Neuronal stem cell (in vitro differentiated cells): Measurements from ENCODE around the gene ZNF618.

Experiments
- DNase-seq: peaks from one replicate; pipeline ENCODE4 v3.0.0-alpha.2; 2013; ENCODE audit warnings: low spot score
- H2AFZ ChIP-seq: one replicate; pipeline ENCODE4 v1.6.1; 2013; ENCODE audit warnings: mild to moderate bottlenecking, low read length, inconsistent platforms
- H2AK5ac ChIP-seq: 2 replicates; pipeline ENCODE4 v1.6.1; 2013; ENCODE audit warnings: low read depth, mild to moderate bottlenecking, inconsistent platforms, low read length, moderate library complexity, mixed read lengths
- H2BK120ac ChIP-seq: 2 replicates; pipeline ENCODE4 v1.6.1; 2013; ENCODE audit warnings: low read depth, mild to moderate bottlenecking, inconsistent platforms, low read length, moderate library complexity, mixed read lengths
- H2BK12ac ChIP-seq: one replicate; pipeline ENCODE4 v1.6.1; 2013; ENCODE audit warnings: low read length, inconsistent platforms
- H2BK15ac ChIP-seq: 2 replicates; pipeline ENCODE4 v1.6.1; 2013; ENCODE audit warnings: mild to moderate bottlenecking, low read length, inconsistent platforms, mixed read lengths
- H2BK5ac ChIP-seq: one replicate; pipeline ENCODE4 v1.6.1; 2013; ENCODE audit warnings: inconsistent platforms, mild to moderate bottlenecking, low read length, moderate library complexity
- H3K14ac ChIP-seq: one replicate; pipeline ENCODE4 v1.6.1; 2013; ENCODE audit warnings: low read length, inconsistent platforms
- H3K18ac ChIP-seq: 2 replicates; pipeline ENCODE4 v1.6.1; 2013; ENCODE audit warnings: low read length, inconsistent platforms
- H3K23ac ChIP-seq: 2 replicates; pipeline ENCODE4 v1.6.1; 2013; ENCODE audit warnings: low read depth, mild to moderate bottlenecking, mixed read lengths, low read length, inconsistent platforms; ENCODE audit not compliant: poor library complexity
- H3K27ac ChIP-seq: replicated peaks from 3 replicates; pipeline ENCODE4 v1.5.1; 2013; ENCODE audit warnings: low read length, inconsistent platforms
- H3K27me3 ChIP-seq, 3 experiments: 2 replicates each; pipeline ENCODE4 v1.6.1; 2013; ENCODE audit warnings: low read length in 3 of 3, mild to moderate bottlenecking in 2 of 3, inconsistent platforms in 1 of 3, low read depth in 1 of 3, mixed read lengths in 1 of 3, moderate library complexity in 1 of 3; ENCODE audit not compliant: control insufficient read depth in 3 of 3, insufficient read depth in 3 of 3
- H3K36me3 ChIP-seq, 2 donors: replicated peaks in 1 of 2; 2 replicates each; pipeline ENCODE4 v1.6.1; 2013; ENCODE audit warnings: low read length in 2 of 2; ENCODE audit not compliant: control insufficient read depth in 2 of 2, insufficient read depth in 2 of 2
- H3K4ac ChIP-seq: 2 replicates; pipeline ENCODE4 v1.6.1; 2013; ENCODE audit warnings: inconsistent platforms, mild to moderate bottlenecking, low read length, moderate library complexity
- H3K4me1 ChIP-seq, 2 donors: 1 replicate in 1 of 2; 2 replicates in 1 of 2; pipeline ENCODE4 v1.6.1; 2013; ENCODE audit warnings: low read length in 2 of 2, low read depth in 1 of 2; ENCODE audit not compliant: control insufficient read depth in 2 of 2, insufficient read depth in 1 of 2
- H3K4me2 ChIP-seq: one replicate; pipeline ENCODE4 v1.6.1; 2013; ENCODE audit warnings: mild to moderate bottlenecking, low read length, inconsistent platforms; ENCODE audit not compliant: insufficient read depth, poor library complexity, severe bottlenecking
- H3K4me3 ChIP-seq, 2 donors: 2 replicates each; pipeline ENCODE4 v1.5.1; 2013; ENCODE audit warnings: low read length in 2 of 2, mild to moderate bottlenecking in 2 of 2, inconsistent platforms in 1 of 2, moderate library complexity in 1 of 2
- H3K79me1 ChIP-seq: one replicate; pipeline ENCODE4 v1.6.1; 2013; ENCODE audit warnings: low read depth, mild to moderate bottlenecking, inconsistent platforms, low read length, moderate library complexity
- H3K9ac ChIP-seq: one replicate; pipeline ENCODE4 v1.6.1; 2013; ENCODE audit warnings: mild to moderate bottlenecking, low read depth, low read length, inconsistent platforms; ENCODE audit not compliant: poor library complexity
- H3K9me3 ChIP-seq, 2 donors: replicated peaks in 1 of 2; 2 replicates each; pipeline versions ENCODE3 to v1.6.1; 2013; ENCODE audit warnings: low read length in 2 of 2, mild to moderate bottlenecking in 2 of 2, inconsistent platforms in 1 of 2, low read depth in 1 of 2, mixed read lengths in 1 of 2, moderate library complexity in 1 of 2; ENCODE audit not compliant: control insufficient read depth in 2 of 2, insufficient read depth in 1 of 2
- H4K8ac ChIP-seq: one replicate; pipeline ENCODE4 v1.6.1; 2013; ENCODE audit warnings: low read depth, mild to moderate bottlenecking, inconsistent platforms, low read length, moderate library complexity
- H4K91ac ChIP-seq: one replicate; pipeline ENCODE4 v1.6.1; 2013; ENCODE audit warnings: low read length, low read depth, mild to moderate bottlenecking, inconsistent platforms; ENCODE audit not compliant: poor library complexity
- WGBS, 2 donors: extraction: QIAGEN DNeasy Blood & Tissue Kit; methylation state at CpG; one replicate each; pipeline ENCODE4 v1.1.7; 2013; ENCODE audit warnings: missing lambda C conversion rate in 2 of 2, mixed read lengths in 1 of 2; ENCODE audit not compliant: insufficient read length in 2 of 2, insufficient replicate concordance in 1 of 2; ENCODE audit errors: extremely low coverage in 2 of 2; 5-methylcytosine and 5-hydroxymethylcytosine counted together

The ZNF618 gene

GRCh38 chr9:113920872-113921271, 44.8 kb downstream of the ZNF618 start:
- peak overlapping the region in 1 of 2 donors; percentile 10 for H3K4me3 ChIP-seq
- DNase-seq, result no peak
- H3K4me1 ChIP-seq, result peaks cover 5 to 7% of the 10 kb centered on the region in 2 donors
- peaks cover 0 to 5% of the 10 kb centered on the region in 2 donors for H3K36me3 ChIP-seq
- H3K14ac ChIP-seq, result no peak overlapping the region
- no peak overlapping the region for H3K4ac ChIP-seq
- H3K9me3 ChIP-seq, result peaks cover 2 to 28% of the 10 kb centered on the region in 2 donors
- H2AK5ac ChIP-seq, result no peak overlapping the region
- no peak overlapping the region for H3K9ac ChIP-seq
- no peak overlapping the region for H2BK15ac ChIP-seq
- H3K4me2 ChIP-seq, result no peak overlapping the region
- WGBS, 2 donors, result no CpG with 5 or more reads among the region's 3 CpGs
- no peak overlapping the region for H4K8ac ChIP-seq
- no peaks in the 10 kb centered on the region for H3K27me3 ChIP-seq
- peaks cover 5% of the 10 kb centered on the region for H3K79me1 ChIP-seq
- no peak overlapping the region for H3K27ac ChIP-seq
- H2BK12ac ChIP-seq, result no peak overlapping the region
- H2BK5ac ChIP-seq, result no peak overlapping the region
- H2BK120ac ChIP-seq, result no peak overlapping the region
- no peak overlapping the region for H4K91ac ChIP-seq
- no peak overlapping the region for H3K18ac ChIP-seq
- H3K23ac ChIP-seq, result no peak overlapping the region
- H2AFZ ChIP-seq, result no peak overlapping the region

- Histone ChIP-seq H3K4ac (no peak overlapping the region), H2BK5ac (no peak overlapping the region), H3K9me3 (peaks cover 2 to 34% of the 10 kb centered on the region in 2 donors), H3K27me3 (no peaks in the 10 kb centered on the region), H3K79me1 (peaks cover 5% of the 10 kb centered on the region), H2AFZ (no peak overlapping the region), H3K4me2 (no peak overlapping the region), H3K9ac (no peak overlapping the region), H2BK12ac (no peak overlapping the region), H4K8ac (no peak overlapping the region), H3K18ac (no peak overlapping the region), H3K23ac (no peak overlapping the region), H4K91ac (no peak overlapping the region), H3K36me3 (peaks cover 0 to 3% of the 10 kb centered on the region in 2 donors), H3K4me1 (peaks cover 5 to 7% of the 10 kb centered on the region in 2 donors), H3K27ac (no peak overlapping the region), H3K14ac (no peak overlapping the region), H2BK15ac (no peak overlapping the region), H2AK5ac (no peak overlapping the region), H2BK120ac (no peak overlapping the region), H3K4me3 (no peak overlapping the region)
- DNase-seq, result no peak
- WGBS, 2 donors, result no CpG with 5 or more reads among the region's 3 CpGs
Observed at GRCh38 chr9:113921396-113921925, 45.4 kb downstream of the ZNF618 start.

GRCh38 chr9:113922160-113922559, 46.1 kb downstream of the ZNF618 start:
- peaks cover 5% of the 10 kb centered on the region for H3K79me1 ChIP-seq
- H3K14ac ChIP-seq, result no peak overlapping the region
- no peak overlapping the region for H2BK5ac ChIP-seq
- no peak overlapping the region for H2AFZ ChIP-seq
- H4K8ac ChIP-seq, result no peak overlapping the region
- DNase-seq, result no peak
- no peak overlapping the region for H2AK5ac ChIP-seq
- no peak overlapping the region for H3K4ac ChIP-seq
- no CpG with 5 or more reads among the region's 4 CpGs for WGBS, 2 donors
- no peak overlapping the region for H3K18ac ChIP-seq
- peaks cover 2 to 40% of the 10 kb centered on the region in 2 donors for H3K9me3 ChIP-seq
- no peak overlapping the region for H2BK12ac ChIP-seq
- H3K4me2 ChIP-seq, result no peak overlapping the region
- no peak overlapping the region for H3K23ac ChIP-seq
- H3K36me3 ChIP-seq, result peaks cover 0 to 2% of the 10 kb centered on the region in 2 donors
- no peak overlapping the region for H3K4me3 ChIP-seq
- H2BK120ac ChIP-seq, result no peak overlapping the region
- peaks cover 5 to 7% of the 10 kb centered on the region in 2 donors for H3K4me1 ChIP-seq
- no peak overlapping the region for H3K27ac ChIP-seq
- H3K9ac ChIP-seq, result no peak overlapping the region
- H2BK15ac ChIP-seq, result no peak overlapping the region
- H4K91ac ChIP-seq, result no peak overlapping the region
- no peaks in the 10 kb centered on the region for H3K27me3 ChIP-seq

GRCh38 chr9:113926211-113926610, 50.1 kb downstream of the ZNF618 start:
- H2AFZ ChIP-seq, result no peak overlapping the region
- no peak overlapping the region for H3K4me2 ChIP-seq
- H3K9ac ChIP-seq, result no peak overlapping the region
- no peak overlapping the region for H2AK5ac ChIP-seq
- peaks cover 4 to 65% of the 10 kb centered on the region in 2 donors for H3K9me3 ChIP-seq
- no peak overlapping the region for H2BK120ac ChIP-seq
- H4K8ac ChIP-seq, result no peak overlapping the region
- H3K4me1 ChIP-seq, result peaks cover 0 to 6% of the 10 kb centered on the region in 2 donors
- DNase-seq, result no peak
- no peaks in the 10 kb centered on the region for H3K27me3 ChIP-seq
- H3K14ac ChIP-seq, result no peak overlapping the region
- no peak overlapping the region for H3K4ac ChIP-seq
- no peak overlapping the region for H3K23ac ChIP-seq
- no peak overlapping the region for H3K4me3 ChIP-seq
- peaks cover 0 to 2% of the 10 kb centered on the region in 2 donors for H3K36me3 ChIP-seq
- no peak overlapping the region for H2BK15ac ChIP-seq
- no peak overlapping the region for H3K18ac ChIP-seq
- no CpG with 5 or more reads among the region's 1 CpG for WGBS, 2 donors
- H3K79me1 ChIP-seq, result peaks cover 4% of the 10 kb centered on the region
- H4K91ac ChIP-seq, result no peak overlapping the region
- H2BK12ac ChIP-seq, result no peak overlapping the region
- no peak overlapping the region for H3K27ac ChIP-seq
- H2BK5ac ChIP-seq, result no peak overlapping the region
